HG03108 (cell line): ENCODE measurements around the gene HORMAD2.

Experiments
- ATAC-seq: cut with Tn5 transposase; IDR thresholded peaks from one replicate; pipeline ENCODE4 v1.9.1; 2021; ENCODE audit warnings: moderate library complexity; ENCODE audit not compliant: unreplicated experiment

Gene HORMAD2

GRCh38 chr22:30224161-30224857 lies 144.0 kb downstream of the HORMAD2 start:
- no peak for ATAC-seq

GRCh38 chr22:30225220-30225927 lies 145.1 kb downstream of the HORMAD2 start:
- no peak for ATAC-seq

- no peak for ATAC-seq
Observed at GRCh38 chr22:30226192-30226832, 146.0 kb downstream of the HORMAD2 start.
